GM18498 (cell line): ENCODE results near the gene CYBC1.

Source experiments
- ATAC-seq: cut with Tn5 transposase; IDR thresholded peaks from one replicate; pipeline ENCODE4 v1.9.1; 2021; ENCODE audit warnings: mild to moderate bottlenecking, moderate library complexity; ENCODE audit not compliant: unreplicated experiment

The CYBC1 gene

DNA sequence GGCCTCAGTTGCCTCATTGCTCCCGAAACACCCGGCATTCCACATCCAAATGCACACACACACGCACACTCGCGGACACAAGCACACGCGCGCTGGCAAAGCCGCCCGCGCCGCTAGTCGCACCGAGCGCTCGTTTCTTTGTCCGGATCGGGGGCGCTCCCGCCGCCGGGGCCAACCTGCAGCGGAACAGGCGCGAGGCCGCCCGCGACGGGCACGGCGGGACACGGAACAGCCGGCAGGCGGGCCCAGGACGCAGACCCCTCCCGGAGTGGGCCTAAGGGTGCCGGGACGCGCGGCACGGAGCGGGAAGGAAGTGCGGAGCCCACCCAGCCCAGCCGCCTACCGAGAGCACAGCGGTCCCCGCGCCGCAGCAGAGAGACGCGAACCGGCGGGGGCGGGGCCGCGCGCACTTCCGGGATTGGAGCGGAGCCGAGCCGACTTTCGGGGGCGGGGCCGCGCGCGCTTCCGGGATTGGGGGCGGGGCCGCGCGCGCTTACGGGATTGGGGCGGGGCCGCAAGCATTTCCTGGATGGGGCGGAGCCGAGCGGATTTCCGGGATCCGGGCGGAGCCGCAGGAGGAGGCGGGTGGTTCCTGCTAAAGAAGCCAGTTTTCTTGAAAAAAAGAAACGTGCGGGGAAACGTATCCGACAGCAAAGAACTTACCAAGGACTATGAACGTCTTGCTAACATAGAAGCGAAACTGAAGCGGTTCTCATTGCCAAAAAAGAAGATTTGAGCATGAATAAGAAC lies at the start of gene CYBC1:
Gene CYBC1 (minus strand): TSS at position 396 of the 750 bp plus-strand sequence. CDS start 1,498 bp downstream, outside the sequence.
- peak; percentile 71 for ATAC-seq

DNA sequence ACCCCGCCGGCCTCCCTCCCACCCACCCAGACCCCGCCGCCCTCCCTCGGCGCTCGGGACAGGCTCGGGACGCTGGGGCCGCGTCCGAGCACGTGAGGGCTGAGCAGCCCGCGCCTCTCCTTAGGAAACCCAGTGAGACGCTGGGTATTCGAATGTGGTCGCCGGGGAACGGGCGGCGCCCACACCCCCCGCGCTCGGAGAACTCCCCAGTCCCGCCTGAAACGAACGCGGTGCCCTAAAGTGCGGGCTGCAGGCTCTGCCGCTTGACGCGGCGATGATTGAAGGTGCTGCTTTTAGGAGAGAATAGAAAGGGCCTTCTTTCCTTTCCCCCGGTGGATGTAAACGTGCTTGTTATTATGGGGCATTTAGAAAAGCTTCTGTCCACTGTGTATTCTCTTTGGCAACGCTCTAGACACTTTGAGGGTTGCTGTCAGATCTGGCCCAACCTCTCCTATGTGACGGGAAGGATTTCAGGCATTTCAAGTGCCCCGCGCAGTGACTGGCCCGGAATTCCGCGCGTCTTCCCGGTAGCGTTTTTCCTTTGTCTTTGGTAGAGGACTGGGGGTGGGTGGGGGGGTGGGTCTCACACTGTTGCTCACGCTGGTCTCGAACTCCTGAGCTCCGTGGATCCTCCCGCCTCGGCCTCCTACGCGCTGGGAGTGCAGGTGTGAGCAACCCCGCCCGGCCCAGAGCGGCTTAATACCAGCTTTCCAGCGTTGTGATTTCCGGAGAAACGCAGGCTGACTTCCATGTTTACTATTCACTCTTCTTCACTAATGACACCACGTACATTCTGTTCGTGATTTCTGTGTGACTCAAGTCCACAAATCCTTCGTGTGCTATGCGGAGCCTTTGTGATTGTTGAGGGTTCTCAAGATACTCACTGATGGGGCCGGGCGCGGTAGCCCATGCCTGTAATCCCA lies 47.2 kb upstream of the CYBC1 start:
- peak; percentile 10 for ATAC-seq

- peak; percentile 53 for ATAC-seq
These were observed 46.2 kb upstream of the CYBC1 start for GRCh38 chr17:82496529-82497434.

- ATAC-seq, result no peak
These were observed 45.4 kb upstream of the CYBC1 start for GRCh38 chr17:82495844-82496528.

GRCh38 chr17:82494236-82495055 lies 43.9 kb upstream of the CYBC1 start:
- peak; percentile 61 for ATAC-seq

DNA sequence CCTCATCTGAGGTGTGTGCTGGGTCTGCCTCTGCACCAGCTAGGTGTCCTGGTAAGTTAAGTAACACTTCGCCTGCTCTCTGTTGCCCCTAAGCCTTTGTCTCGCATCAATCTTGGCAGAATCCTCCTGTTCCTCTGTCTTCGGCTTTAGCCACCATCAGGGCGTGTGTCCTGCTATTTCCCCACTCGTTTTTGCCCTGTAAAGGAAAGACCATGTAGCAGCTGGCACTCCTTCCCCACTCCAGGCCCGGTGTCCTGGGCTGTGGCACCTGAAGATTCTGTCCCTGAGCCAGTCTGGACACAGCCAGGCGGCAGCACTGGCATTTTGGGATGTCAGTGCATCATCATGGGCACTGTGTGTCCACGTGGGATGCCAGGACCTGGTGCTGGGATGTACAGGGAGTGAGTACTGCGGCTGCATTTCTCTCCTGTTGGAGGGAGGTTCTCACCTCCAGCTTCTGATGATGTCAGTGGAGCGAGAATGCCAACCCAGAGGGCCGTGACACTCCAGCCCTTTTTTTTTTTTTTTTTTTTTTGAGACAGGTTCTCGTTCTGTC lies 42.8 kb upstream of the CYBC1 start:
- no peak for ATAC-seq

DNA sequence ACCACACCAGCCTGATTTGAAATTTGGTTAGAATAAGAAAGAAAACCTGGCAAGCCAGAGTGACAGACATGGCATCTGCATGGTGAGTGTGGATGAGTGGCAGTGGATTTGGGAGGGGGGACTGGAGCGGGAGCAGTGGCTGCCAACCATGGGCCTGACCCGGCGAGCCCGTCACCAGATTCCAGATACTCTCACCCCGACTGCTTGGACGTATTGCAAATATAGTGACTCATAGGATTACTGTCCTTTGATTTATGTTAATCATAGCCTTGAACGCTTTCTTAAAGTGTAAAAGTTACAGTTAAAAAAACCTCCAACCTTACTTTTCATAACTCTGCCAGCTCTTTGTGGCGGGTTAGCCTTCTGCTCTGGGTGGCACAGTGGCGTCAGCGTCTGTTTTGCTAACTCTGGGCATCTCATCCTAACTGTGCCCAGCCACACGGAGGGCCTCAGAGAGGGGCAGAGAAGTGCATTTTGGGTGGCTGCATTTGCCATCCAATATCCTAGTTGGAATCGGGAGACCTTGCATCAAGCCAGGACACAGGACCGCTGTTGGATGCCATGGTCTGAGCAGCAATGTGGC lies 42.2 kb upstream of the CYBC1 start:
- no peak for ATAC-seq

- ATAC-seq, result no peak
These were observed 41.0 kb upstream of the CYBC1 start for GRCh38 chr17:82491533-82491932.

- ATAC-seq, result no peak
These were observed 40.6 kb upstream of the CYBC1 start for GRCh38 chr17:82491196-82491530.

DNA sequence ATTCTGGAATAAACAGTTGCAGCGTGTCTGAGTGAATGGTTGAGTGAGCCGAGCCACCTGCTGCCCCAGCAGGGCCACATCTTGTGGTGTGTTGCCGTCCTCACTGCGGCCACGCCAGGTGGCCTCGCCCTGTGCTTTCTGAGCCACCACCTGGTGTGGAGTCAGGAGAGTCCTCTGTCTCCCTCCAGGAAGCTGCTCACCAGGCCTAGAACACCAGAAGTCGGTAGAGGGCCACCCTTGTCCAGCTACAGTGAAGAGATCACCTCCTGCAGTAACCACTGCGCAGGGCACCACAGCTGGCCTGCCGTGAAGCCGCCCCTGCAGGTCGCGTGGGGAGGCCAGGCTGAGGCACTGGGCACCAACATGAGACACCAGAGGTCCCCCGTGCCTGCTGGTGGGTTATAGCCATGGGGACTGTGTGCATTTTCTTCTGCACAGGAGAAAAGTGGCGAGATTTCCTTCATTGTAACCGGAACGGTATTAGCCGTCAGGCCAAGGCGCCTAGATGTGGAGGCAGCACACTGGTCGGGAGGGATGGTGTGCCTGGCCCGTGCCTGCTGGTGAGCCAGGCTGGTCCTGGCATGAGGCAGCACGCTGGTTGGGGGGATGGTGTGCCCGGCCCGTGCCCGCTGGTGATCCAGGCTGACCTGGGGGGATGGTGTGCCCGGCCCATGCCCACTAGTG lies 40.1 kb upstream of the CYBC1 start:
- ATAC-seq, result no peak

DNA sequence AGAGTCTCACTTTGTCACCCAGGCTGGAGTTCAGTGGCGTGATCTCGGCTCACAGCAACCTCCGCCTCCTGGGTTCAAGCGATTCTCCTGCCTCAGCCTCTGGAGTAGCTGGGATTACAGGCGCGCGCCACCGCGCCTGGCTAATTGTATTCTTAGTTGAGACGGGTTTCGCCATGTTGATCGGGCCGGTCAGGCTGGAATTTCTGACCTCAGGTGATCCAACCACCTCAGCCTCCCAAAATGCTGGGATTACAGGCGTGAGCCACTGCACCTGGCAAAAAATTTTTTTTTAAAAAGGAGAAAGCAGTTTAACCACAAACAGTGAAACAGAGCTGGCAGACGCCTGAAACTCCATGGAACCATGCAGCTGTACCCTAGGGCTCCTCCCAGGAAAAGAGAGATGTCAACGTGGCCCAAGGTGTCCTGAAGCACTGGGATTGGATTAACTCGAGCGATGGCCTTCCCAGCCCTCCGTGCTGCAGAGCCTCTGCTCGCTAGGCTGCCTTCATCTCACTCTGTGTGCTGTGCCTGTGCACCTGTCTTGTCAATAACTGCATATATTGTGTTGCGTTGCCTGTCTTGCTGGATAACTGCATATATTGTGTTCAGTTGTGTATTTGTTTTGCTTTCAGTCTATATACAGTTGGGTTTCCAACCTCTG lies 39.4 kb upstream of the CYBC1 start:
- ATAC-seq, result no peak

- no peak for ATAC-seq
These were observed 38.6 kb upstream of the CYBC1 start for GRCh38 chr17:82489117-82489516.

GRCh38 chr17:82487910-82488309 lies 37.4 kb upstream of the CYBC1 start:
- ATAC-seq, result no peak

DNA sequence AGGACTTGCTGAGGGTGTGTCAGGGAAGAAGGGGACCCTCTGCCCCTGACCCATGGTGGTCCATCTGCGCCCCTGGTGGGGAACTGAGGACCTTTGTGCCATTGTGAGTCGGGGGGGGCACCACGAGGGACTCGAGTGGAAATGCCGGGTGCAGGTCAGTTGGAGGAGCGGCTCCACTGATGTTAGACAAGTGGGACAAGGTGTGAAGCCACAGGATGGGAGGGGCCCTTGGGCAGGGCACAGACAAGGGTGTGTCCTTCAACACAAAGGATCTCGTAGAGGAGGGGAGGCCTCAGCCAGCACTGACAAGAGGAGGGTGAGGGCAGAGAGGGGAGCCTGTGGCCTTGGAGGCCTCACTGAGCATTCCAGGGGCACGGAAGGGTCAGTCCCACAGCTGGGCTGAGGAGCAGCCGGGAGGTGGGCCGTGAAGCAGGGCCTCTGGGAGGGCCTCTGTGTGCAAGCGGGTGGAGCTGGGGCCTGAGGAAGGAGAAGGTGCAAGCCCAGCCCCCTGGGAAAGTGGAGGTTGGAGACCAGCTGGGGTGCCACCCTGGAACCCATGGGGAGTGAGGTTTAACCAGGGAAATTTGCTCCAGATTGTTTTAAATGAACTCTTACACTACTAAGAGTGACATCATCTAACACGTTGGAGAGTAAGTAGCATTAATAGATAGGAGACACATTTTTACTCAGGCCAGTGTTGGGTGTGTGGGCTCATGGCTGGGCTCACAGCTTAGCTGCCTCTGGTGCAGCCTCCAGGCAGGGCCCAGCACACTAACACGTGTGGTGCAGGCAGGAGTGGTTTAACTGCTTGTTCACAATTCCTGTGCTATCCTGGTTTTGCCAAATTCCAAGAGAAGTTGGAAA lies 35.9 kb upstream of the CYBC1 start:
- no peak for ATAC-seq

- no peak for ATAC-seq
These were observed 33.3 kb upstream of the CYBC1 start for GRCh38 chr17:82483836-82484235.

GRCh38 chr17:82483204-82483660 lies 32.7 kb upstream of the CYBC1 start:
- ATAC-seq, result no peak

DNA sequence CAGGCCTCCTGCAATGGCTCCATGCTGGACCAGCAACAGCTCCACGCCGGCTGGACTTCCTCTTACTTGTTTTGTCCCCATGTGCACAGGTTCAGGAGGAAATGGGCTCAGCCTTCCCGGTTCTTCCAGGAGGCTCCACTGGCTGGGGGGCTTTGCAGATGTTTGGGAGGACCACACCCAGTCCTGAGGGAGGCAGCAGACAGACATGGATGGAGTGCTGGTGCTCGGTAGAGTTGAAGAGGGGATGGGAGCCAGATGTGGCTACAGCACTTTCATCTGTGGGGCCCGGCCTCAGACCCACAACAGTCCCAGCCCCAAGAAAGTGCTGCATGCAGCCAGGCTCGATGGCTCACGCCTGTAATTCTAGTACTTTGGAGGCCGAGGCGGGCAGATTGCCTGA lies 29.8 kb upstream of the CYBC1 start:
- no peak for ATAC-seq
